Spleen (tissue), 7 donors: Measurements from ENCODE around the gene ATG10.

Experiments used
- CTCF ChIP-seq, 11 experiments: fragments of 200-600 bp in 7 of 11; fragments of 450-650 bp in 4 of 11; sonication (generic) in 4 of 11; IDR thresholded peaks in 8 of 11; conservative IDR thresholded peaks in 3 of 11; 1 replicate in 7 of 11; 2 replicates in 4 of 11; pipeline versions ENCODE4 v1.4.0 to v1.8.0; 2016 to 2021; ENCODE audit warnings: antibody characterized with exemption in 11 of 11, inconsistent platforms in 4 of 11, mild to moderate bottlenecking in 1 of 11
- POLR2A ChIP-seq, 3 donors: fragments of 450-650 bp; IDR thresholded peaks; one replicate each; pipeline ENCODE4 v1.5.1; 2017; ENCODE audit warnings: antibody characterized with exemption in 3 of 3, mild to moderate bottlenecking in 1 of 3
- POLR2AphosphoS5 ChIP-seq, 3 donors: sonication (generic); formaldehyde crosslinking; IDR thresholded peaks; one replicate each; pipeline ENCODE4 v1.5.1; 2017; ENCODE audit warnings: antibody characterized with exemption in 3 of 3
- donor health status: DM: no; HTN: no; CAD: no; lungs with moderate emphysema.
- donor health status: DM: no; HTN: no; CAD: no.
- donor health status: DM: no; HTN: no; CAD: no.

- TF ChIP-seq CTCF (IDR thresholded peaks at IDR 0.05 in 8 of 11, conservative IDR thresholded peaks at IDR 0.05 in 3 of 11) (no peak), POLR2AphosphoS5 (IDR thresholded peaks at IDR 0.05) (no peak), POLR2A (IDR thresholded peaks at IDR 0.05) (no peak)
Observed at GRCh38 chr5:82058710-82059109, 86.9 kb downstream of the ATG10 start.
